Measurements from ENCODE around the gene TRIM44. TPM values are rescaled to one million over a fixed set of nuclear protein-coding genes. Genes with fewer than 3 reads are reported as not detected.

The TRIM44 gene
- total RNA-seq, 1 donor from 2014 or later: 42.3 TPM

DNA sequence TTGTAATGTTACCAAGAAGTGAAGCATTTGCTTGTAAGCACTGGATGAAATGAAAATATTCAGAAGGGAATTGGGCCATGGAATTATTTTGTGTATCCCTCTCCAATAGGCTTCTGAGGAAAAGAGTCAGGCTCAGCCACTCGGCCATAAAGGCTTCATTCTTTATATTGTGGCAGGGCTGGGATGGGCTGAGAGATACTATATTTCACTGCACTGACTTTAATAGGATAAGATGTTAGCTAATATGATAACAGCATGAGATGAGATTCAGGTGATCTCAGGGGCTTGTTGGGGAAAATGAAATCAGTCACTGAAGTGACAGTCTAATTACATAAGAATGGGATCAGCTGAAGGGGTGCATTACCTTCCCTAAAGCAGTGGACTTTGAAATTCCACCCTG, 7.3 kb upstream of the TRIM44 start:
- intact Hi-C loops (cut with micrococcal nuclease): no loop called here
- no peaks in the 10 kb centered on the region for H3K9me3 ChIP-seq (replicated peaks)
- H3K4me3 ChIP-seq: no peak overlapping the region
- no peak for DNase-seq
- H3K36me3 ChIP-seq: no peaks in the 10 kb centered on the region
- H3K27ac ChIP-seq (replicated peaks): no peak overlapping the region
- H3K27me3 ChIP-seq (ENCODE audit: low read depth): peaks cover 24% of the 10 kb centered on the region
- H3K4me1 ChIP-seq: no peaks in the 10 kb centered on the region
- TF ChIP-seq, protein P1, sequence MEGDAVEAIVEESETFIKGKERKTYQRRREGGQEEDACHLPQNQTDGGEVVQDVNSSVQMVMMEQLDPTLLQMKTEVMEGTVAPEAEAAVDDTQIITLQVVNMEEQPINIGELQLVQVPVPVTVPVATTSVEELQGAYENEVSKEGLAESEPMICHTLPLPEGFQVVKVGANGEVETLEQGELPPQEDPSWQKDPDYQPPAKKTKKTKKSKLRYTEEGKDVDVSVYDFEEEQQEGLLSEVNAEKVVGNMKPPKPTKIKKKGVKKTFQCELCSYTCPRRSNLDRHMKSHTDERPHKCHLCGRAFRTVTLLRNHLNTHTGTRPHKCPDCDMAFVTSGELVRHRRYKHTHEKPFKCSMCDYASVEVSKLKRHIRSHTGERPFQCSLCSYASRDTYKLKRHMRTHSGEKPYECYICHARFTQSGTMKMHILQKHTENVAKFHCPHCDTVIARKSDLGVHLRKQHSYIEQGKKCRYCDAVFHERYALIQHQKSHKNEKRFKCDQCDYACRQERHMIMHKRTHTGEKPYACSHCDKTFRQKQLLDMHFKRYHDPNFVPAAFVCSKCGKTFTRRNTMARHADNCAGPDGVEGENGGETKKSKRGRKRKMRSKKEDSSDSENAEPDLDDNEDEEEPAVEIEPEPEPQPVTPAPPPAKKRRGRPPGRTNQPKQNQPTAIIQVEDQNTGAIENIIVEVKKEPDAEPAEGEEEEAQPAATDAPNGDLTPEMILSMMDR (IDR thresholded peaks at IDR 0.05; ENCODE audit: borderline replicate concordance): no peak

DNA sequence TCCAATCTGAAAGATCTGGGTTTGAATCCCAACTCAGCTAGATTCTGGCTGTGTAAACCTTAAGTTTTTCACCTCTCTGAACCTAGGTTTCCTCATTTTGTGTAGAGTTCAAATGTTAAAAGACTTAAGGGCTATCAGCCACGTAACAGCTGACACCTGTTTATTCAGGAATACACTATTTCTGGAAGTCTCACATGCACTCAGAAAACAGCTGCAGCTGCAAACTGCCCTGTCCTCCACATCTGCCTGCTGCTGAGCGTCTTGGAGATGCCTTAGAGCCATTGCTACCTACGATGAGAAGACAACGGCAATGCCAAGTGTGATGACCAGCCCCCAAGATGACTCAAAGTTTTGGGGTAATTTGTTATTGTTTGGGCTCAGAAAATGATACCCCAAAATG, 6.7 kb upstream of the TRIM44 start:
- Histone ChIP-seq H3K36me3 (no peaks in the 10 kb centered on the region), H3K27me3 (ENCODE audit: low read depth) (peaks cover 24% of the 10 kb centered on the region), H3K4me1 (no peaks in the 10 kb centered on the region), H3K27ac (replicated peaks) (no peak overlapping the region), H3K9me3 (replicated peaks) (no peaks in the 10 kb centered on the region), H3K4me3 (no peak overlapping the region)
- intact Hi-C loops (cut with micrococcal nuclease): no loop called here
- DNase-seq: no peak
- TF ChIP-seq, protein P1 (IDR thresholded peaks at IDR 0.05; ENCODE audit: borderline replicate concordance): no peak

DNA sequence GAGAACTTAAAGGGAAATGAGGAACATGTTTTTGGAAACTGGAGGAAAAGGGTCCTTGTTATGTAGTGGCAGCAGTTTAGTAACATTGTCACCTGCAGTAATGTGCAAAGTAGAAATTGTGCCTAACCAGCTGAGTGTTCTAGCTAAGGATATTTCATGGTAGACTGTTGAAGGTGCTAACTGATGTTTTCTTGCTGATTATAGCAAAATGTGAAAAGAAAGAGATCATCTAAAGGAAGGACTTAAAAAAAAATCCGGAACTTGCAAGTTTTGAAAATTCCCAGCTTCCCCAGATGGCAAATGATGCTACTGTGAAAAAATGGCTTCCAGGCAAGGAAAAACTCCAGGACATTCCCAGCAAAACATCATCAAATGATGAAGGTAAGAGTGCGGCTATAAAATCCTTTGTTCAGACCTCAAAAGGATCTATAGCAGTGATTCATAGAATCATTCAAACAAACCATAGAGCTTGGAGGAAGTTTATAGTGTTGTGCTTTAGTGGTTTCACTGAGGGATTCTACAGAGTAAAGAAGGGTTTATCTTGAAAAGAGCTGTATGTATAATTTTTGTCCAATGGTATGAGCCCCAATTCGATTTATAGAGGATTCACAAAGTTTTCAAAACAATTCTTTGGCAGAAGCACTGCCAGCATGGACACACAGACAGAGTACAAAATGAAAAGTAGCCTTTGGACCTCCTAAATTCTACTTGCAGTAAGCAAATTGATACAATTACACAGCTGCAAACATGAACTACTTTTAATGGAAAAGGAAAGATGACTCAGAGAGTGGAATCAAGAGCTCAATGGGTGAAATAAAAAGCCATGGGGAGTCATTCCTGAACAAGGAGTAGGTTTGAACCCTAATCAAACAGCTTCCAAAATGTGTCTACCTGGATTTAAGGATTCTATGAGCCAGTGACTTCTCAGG, 4.3 kb upstream of the TRIM44 start:
- no peak overlapping the region for H3K27ac ChIP-seq (replicated peaks)
- no peak for DNase-seq
- H3K4me3 ChIP-seq: no peak overlapping the region
- H3K27me3 ChIP-seq (ENCODE audit: low read depth): peaks cover 24% of the 10 kb centered on the region
- TF ChIP-seq, protein P1 (IDR thresholded peaks at IDR 0.05; ENCODE audit: borderline replicate concordance): no peak
- intact Hi-C loops (cut with micrococcal nuclease): no loop called here
- no peaks in the 10 kb centered on the region for H3K36me3 ChIP-seq
- peaks cover 17% of the 10 kb centered on the region for H3K4me1 ChIP-seq
- H3K9me3 ChIP-seq (replicated peaks): no peaks in the 10 kb centered on the region

DNA sequence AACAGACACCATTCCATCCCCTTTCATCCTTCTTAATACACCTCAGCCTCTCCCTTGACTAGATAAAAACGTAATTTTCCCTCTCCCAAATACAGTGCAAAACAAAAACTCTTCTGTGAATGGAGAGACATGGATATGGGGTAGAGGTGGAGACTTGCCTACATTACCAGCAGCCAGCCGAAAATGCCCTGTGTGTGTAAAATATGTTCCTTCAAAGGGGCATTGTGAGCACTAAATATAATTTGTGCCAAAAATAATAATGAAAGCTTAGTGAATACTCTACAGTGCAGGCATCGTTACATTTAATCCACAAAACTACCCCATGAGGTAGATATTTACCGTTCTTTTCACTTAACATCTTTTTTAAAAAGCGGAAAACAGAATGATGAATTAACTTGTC, 1.0 kb upstream of the TRIM44 start:
- peaks cover 5% of the 10 kb centered on the region for H3K27me3 ChIP-seq (ENCODE audit: low read depth)
- TF ChIP-seq, protein P1 (IDR thresholded peaks at IDR 0.05; ENCODE audit: borderline replicate concordance): no peak
- peak overlapping the region; percentile 79 for H3K4me3 ChIP-seq
- H3K9me3 ChIP-seq (replicated peaks): peaks cover 31% of the 10 kb centered on the region
- intact Hi-C loops (cut with micrococcal nuclease): no loop called here
- peaks cover 36% of the 10 kb centered on the region for H3K4me1 ChIP-seq
- peaks cover 6% of the 10 kb centered on the region for H3K36me3 ChIP-seq
- no peak for DNase-seq
- peak overlapping the region; percentile 95 for H3K27ac ChIP-seq (replicated peaks)

DNA sequence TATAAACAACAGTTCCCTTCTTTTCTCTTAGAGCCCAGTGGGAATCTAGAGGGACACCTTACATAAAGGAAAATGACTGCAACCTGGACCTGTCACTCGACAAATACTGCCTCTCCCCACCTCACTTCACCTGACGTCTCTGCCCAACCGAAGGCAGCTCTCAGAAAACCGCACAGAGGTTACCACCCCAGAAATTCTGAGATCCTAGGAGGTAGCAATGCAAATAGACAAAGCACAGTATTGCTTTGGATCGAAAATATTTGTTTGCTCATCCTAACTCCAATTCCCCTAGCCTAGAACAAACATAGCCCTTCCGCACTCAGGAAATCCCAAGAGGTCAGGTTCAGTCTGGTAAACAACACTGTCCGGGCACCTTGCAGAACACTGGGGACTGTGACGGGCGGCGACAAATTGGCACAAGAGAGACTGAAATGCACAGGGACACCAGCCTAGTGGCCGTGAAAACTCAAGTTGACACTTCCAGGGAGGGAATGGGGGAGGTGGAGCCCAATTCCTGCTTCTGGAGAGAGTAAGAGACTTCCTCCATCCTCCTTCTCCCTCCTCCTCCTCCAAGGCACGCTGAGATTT, 420 bp upstream of the TRIM44 start:
- peaks cover 10% of the 10 kb centered on the region for H3K36me3 ChIP-seq
- peaks cover under 1% of the 10 kb centered on the region for H3K27me3 ChIP-seq (ENCODE audit: low read depth)
- intact Hi-C loops (cut with micrococcal nuclease): no loop called here
- H3K9me3 ChIP-seq (replicated peaks): peaks cover 37% of the 10 kb centered on the region
- H3K27ac ChIP-seq (replicated peaks): peak overlapping the region; percentile 95
- H3K4me1 ChIP-seq: peaks cover 36% of the 10 kb centered on the region
- H3K4me3 ChIP-seq: peak overlapping the region; percentile 79
- no peak for DNase-seq
- TF ChIP-seq, protein P1 (IDR thresholded peaks at IDR 0.05; ENCODE audit: borderline replicate concordance): no peak
